Activated CD8-positive, alpha-beta memory T cell treated with anti-CD3 and anti-CD28 coated beads for 48 hours (primary cell): ENCODE data around the gene HSD17B14.
"Not testable (repeated sequence)": the region's sequence is repeated elsewhere in the genome, so short reads cannot be mapped to it uniquely, and the experiment has no call there.

ENCODE experiments used
- DNase-seq, 3 experiments: peaks; one replicate each; pipeline ENCODE4 v3.0.0-alpha.2; 2020; ENCODE audit warnings: low read depth in 2 of 3, low spot score in 2 of 3

Gene HSD17B14

DNA sequence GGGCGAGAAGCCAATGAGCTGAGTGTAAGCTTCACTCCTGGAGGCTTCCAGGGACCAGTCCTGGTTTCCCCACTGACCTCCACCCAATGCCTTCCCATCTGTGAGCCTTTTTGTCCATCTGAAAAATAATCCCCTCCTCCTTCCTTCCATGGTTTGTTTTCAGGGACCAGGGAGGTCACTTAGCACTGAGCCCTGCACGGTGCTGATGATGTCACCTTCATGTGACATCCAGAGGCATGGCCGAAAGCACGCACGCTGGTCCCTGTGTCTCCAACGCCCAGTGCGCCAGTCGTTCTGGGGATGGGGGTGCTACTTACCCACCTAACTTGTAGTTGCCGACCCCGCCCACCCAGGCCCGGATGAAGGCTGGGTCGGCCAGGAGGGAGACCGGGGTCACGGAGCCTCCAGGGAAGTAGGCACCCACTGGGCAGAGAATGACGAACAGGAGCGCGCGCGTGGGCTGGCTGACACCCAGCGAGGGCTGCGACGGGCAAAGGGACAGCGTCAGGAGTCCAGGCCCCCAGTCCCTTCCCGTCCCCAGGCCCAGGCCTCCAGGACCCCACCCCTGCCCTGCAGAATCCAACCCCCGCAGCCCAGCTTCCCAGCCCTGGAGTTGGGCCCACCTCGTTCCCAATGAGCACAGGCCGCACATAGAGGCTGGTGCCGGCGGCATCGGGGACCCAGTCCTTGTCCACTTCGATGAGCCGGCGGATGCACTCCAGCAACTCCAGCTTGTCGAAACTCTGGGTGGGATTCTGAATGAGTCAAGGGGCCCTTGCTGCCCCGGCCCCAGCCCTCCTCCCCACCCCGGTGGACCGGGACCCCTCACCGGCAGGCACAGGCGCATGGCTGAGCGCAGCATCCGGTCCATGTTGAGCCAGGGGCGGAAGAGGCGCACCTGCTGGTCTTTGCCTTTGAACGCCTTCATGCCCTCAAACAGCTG, 36.7 kb downstream of the HSD17B14 start:
- no peak for DNase-seq

DNA sequence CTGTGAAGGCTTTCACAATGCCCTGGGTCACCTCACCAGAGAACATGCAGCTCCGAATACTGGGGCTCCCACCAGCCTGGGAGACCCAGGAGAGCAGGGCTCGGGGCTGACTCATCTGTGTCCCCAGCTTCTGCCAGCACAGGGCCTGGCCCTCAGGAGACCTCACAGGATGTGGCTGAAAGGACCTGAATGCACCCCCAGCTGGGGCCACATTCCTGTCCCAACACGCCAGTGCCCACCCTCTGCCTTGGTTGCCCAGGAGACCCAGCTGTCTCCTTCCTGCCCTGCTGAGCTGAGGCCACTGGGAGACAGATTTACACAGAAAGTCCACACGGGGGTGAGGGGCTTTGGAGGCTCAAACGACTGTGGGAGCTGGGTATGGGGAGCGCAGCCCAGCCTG, 37.4 kb downstream of the HSD17B14 start:
- DNase-seq = no peak

DNA sequence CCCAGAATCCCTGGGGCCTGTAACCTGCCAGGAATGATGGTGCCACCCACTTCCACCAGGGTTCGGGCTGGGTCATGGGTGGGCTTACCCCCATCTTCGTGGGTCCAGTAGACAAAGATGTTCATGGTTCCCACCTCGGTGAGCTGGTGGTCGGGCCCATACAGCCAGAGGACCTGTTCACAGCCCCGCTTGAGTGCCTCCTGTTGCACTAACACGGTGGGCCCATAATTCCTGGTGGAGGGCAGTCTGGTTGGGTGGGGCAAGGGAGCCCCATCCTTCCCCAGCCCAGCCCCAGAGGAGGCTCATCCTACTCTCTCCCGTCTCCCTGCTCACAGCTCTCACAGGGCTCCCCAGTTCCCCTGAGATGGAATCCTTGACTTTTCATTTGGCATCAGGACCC, 39.2 kb downstream of the HSD17B14 start:
- DNase-seq = no peak

DNA sequence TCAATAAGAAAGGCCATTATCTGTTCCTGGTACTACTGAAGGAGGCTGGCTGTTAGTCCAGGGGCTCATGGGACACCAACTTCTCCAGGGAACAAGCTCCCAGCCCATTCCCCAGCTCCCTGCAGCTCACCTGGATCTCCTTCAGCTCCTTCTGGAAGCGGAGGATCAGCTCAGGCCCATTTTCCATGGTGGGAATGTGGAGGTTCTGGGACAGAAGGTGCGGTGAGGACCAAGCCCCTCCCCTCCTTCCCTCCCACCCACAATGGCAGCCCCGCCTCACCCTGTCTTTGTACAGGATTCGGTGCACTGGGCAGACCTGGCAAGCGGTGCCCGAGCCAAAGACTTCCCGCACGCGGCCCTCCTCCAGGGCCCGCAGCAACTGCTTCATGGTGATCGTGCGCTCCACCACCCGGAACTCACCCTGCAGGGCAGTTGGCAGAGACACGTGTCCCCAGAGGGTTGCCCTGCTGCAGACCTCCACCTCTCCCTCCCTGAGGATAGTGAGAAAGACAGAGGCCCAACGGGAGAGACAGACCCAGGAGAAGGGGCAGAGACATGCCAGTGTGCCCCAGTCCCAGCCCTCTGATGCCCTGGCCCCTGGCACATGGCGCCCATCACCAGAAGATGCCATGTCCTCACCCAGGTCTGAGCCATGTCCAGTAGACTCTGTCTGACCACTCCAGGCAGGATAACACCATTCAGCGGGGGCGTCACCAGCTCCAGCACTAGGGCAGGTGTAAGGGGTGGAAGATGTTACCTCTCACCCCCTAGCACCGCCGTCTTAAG, 39.8 kb downstream of the HSD17B14 start:
- DNase-seq = no peak

DNA sequence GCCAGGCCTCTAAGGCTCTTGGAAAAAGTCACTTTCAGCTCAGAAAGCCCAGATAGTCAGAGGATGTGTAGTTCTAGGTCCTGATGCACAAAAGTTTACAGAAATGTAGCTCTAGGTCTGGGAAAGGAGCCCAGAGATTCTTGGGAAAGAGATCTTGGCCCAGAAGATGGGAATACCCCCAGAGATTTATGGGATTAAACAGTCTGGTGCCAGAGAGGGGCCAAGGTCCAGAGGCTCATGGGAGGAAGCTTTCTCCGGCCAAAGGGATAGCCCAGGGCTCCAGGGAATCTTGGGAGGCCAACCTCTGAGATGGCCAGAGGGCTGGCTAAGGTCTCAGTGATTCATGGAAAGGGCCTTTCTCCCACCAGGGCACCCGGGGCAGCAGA, 40.6 kb downstream of the HSD17B14 start:
- no peak for DNase-seq

DNA sequence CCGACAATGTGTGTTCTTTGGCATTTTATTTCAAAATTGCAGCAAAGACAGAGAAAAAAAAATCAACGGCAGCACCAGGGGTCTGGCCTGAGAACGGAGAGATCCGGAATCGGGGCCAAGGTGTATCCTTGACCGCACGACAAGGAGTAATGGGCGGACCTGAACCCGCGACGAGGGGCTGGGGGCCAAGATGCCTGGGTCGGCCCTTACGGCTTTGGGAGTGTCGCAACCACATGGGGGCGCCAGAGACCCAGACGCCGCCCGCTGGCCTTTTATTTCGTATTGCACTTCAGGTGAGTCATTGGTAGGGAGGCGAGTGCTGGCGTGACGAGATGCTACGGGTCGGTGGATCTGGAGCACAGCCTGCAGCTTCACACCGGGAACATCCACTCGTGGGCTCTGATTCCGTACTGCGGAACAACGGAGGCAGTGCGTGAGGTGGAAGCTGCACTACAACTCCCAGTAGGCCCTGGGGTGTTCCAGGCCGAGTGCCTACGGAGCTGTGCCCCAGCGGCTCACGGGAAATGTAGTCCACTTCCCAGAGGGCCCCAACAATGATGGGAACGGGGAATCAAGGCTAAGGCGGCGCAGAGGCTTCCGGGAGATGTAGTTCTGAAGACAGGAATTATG, 41.1 kb downstream of the HSD17B14 start:
- peak; percentile 54 to 73 (median 71) for DNase-seq

DNA sequence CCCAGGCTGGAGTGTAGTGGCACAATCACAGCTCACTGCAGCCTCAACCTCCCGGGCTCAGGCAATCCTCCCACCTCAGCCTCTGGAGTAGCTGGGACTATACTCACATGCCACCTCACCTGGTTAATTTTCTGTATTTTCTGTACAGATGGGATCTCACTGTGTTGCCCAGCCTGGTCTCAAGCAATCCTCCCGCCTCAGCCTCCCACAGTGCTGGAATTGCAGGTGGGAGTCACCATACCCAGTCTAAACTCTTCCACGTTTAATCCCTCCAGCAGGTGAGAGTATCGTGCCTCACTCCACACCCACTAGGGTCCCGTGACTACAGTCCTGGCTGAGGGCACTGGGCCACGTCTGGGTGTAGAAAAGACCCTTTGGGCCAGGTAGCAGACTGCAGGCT, 42.0 kb downstream of the HSD17B14 start:
- no peak for DNase-seq

DNA sequence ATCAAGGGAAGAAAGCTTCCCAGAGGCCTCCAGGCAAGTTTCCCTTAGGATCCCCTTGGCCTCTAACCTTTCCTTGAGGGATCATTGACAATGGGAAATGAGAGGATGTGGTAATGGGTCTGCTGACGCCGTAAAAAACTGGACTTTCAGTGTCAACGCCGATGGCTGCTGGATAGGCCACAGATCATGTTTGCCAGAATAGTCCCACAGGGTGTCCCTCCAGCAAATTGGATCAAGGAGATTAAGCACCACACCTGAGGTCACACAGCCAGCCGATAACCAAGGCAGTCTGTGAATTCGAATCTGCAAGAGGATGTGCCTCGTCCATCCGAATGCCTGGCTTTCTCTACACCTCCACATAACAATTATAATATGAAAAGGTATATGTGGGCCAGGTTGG, 43.0 kb downstream of the HSD17B14 start:
- DNase-seq = no peak

DNA sequence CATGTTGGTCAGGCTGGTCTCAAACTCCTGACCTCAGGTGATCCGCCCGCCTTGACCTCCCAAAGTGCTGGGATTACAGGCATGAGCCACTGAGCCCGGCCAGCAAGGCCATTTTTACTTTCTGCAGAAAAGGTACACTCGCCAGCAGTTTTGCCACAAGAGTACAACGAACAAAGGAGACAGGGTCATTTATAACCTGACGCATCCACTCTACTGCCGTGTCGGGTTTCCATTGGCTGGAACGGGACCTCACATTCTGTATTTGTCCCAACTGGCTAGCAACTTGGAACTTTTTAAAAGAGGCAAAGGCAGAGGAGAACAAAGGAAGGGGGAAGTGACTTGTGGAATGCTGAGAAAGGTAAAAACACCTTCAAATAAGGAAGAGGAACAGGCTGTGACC, 49.0 kb downstream of the HSD17B14 start:
- DNase-seq = not testable (repeated sequence)

DNA sequence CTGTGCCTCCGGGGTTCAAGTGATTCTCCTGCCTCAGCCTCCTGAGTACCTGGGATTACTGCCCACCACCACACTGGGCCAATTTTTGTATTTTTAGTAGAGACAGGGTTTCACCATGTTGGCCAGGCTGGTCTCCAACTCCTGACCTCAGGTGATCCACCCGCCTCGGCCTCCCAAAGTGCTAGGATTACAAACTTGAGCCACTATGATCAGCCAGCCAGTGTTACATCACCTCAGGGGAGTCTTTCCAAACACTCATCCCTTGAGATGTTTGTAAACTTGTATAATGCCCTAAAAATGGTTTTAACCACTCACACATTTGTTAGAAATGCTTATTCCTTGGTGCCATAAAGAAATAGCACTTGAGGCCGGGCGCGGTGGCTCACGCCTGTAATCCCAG, 49.9 kb downstream of the HSD17B14 start:
- not testable (repeated sequence) for DNase-seq

DNA sequence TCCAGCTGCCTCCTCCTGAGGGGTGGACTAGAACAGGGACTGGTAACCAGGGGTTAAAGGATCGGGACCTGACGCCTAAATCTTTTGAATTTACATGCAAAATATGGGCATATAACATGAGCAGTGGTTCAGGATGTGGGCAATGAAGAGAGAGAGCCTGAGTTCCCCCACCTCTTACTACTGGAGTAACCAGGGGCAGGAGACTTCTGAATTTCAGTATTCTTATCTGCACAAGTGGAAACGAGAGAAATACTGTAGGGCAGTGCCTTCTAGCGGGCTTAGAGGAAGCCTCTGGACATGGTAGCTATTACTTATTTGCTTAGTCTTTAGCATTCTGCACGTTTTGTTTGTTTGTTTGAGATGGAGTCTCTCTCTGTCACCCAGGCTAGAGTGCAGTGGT, 51.8 kb downstream of the HSD17B14 start:
- no peak for DNase-seq

DNA sequence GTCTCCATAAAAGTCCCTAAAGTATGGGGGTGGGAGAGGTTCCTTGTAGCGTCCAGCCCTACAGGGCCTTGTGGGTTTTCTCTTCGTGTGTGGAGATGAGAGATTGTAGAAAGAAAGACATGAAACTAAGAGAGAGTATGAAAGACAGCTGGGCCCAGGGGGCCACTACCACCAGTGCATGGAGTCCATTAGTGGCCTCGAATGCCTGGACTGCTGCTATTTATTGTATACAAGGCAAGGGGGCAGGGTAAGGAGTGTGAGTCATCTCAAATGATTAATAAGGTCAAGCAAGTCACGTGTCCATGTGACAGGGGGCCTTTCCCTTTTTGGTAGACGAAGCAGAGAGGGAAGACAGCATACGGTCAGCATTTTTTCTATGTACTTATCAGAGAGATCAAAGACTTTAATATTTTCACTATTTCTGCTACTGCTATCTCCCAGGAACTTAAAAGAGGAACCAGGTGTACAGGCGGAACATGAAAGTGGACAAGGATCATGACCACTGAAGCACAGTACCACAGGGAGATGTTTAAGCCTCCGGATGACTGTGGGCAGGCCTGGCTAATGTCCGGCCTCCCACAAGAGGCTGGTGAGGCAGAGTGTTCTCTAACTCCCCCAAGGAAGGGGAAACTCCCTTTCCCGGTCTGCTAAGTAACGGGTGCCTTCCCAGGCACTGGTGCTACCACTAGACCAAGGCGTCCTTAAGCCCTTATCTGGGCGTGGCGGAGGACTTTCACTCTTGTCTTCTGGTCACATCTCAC, 55.5 kb downstream of the HSD17B14 start:
- DNase-seq = no peak

DNA sequence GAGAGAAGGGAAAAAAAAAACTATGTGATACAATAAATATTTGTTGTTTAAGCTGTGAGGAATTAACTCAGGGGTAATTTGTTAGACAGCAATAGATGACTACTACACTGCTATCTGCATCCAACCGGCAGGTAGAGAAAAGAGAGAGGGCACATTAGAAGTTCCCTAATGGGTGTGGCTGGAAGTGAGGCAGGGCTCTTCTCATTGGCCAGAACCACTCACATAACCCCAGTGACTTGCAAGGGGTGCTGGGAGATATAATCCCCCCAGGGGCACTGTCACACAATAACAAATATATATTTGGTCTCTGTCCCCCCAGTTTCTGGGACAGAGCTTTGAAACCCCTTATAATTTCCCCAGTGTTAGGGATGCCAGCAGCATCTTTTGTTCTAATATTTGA, 56.7 kb downstream of the HSD17B14 start:
- DNase-seq = no peak

DNA sequence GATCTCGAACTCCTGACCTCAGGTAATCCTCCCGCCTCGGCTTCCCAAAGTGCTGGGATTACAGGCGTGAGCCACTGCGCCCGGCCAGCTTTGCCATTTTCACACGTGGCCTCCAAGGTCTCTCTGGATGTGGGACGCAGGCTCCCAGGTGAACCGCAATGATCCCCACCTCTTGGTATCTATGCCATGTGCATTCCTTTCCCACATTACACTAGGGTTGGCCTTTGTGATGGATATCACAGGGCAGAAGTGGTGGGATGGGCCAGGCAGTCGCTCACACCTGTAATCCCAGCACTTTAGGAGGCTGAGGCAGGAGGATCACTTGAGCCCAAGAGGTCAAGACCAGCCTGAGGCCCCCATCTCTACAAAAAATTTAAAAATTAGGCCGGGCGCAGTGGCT, 58.6 kb downstream of the HSD17B14 start:
- DNase-seq = no peak

DNA sequence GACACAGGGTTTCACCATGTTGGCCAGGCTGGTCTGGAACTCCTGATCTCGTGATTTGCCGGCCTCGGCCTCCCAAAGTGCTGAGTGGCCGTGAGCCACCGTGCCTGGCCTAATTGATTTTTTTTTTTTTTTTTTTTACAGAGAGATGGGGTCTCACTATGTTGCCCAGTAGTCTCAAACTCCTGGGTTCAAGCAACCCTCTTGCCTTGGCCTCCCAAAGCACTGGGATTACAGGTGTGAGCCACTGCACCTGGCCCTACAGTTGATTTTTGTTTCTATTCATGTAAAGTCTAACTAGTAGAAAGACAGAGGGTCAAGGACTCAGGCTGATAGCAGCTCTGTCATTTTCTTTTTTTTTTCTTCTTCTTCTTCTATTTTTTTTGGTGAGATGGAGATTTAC, 59.2 kb downstream of the HSD17B14 start:
- no peak for DNase-seq

DNA sequence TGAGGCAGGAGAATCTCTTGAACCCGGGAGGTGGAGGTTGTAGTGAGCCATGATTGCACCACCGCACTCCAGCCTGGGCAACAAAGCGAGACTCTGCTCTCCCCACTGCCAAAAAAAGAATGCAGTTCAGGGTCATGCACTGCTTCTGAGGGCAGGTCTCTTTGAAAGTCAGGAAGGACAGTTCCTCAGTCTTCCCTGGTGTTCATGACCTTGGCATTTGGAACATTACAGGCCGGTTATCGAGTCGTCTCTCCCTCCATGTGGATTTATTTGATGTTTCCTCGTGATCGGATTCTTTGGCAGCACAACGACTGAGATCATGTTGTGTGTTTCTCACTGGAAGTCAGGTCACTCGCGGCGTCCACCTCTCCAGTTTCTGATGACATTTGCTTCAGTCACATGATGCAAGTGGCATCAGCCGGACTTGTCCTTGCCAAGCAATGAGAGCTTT, 63.8 kb downstream of the HSD17B14 start:
- DNase-seq = no peak

DNA sequence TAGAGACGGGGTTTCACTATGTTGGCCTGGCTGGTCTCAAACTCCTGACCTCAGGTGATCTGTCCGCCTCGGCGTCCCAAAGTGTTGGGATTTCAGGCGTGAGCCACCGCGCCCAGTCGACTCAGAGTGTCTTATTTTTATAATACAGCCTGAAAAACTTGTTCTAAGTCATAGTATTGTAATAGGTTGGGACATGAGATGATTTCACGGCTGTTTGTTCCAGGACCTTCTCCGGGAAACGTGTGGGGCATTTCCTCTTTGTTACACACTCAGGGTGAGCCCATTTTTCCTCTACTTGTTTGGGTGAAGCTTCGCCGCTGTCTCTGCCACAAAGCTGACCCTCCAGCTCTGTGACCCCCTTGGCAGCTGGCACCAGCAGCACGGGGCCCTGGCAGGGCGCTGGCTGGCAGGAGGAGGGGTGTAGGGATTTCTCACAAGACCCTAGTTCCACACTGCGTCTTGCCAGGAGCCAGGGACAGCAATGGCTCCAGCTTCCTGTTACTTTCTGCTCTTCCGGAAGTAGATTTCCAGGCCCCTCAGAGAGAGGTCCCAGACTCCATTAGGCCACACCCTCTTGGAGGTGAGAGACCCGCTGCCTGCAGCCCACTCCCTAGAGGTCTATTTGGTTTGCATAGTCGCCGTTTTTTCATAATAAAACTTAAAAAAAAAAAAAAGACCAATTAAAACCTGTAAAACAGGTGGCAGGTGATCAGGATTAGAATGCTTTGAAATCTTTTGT, 65.4 kb downstream of the HSD17B14 start:
- no peak for DNase-seq

DNA sequence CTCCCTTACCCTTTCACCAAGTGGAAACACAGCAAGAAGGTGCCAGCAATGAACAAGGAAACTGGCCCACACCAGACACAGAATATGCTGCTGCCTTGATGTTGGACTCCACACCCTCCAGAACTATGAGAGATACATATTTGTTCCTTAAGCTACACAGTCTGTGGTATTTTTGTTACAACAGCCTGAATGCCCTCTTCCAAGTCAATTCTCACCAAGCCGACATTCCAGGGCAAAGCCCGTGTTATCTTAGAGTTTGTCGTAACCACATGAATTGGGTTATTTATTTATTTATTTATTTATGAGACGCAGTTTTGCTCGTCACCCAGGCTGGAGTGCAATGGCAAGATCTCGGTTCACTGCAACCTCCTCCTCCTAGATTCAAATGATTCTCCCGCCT, 66.0 kb downstream of the HSD17B14 start:
- DNase-seq = no peak

DNA sequence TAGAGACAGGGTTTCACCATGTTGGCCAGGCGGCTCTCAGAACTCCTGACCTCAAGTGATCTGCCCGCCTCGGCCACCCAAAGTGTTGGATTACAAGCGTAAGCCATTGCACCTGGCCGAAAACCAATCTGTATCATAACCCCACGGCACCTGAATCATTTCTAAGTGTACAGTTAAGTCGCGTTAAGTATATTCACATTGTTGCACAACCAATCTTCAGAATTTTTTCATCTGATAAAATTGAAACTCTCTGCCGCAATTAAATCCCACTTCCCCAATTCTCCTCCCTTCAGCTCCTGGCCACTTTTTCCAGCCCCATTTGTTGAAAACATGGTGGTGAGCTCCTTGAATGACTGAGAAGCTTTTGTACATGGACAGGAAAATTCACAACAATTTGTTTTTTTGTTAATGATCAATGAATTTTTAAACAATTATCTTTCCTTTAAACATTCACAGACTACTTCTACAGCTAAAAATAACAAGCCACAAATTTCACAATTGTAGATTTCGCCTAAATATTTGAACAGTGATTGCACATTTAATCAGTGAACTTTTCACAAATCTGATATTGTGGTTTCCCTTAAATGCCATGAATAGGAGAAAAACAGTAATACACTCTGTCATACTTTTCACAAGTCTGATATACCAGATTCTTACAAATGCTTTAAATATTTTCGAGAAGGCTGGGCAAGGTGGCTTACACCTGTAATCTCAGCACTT, 67.1 kb downstream of the HSD17B14 start:
- no peak for DNase-seq
